Tibial nerve (tissue), 4 donors: Measurements from ENCODE around the gene DLGAP4. TPM values are rescaled to one million over a fixed set of nuclear protein-coding genes. Genes with fewer than 3 reads are reported as not detected.

ENCODE experiments used
- DNase-seq, 2 donors: peaks; one replicate each; pipeline ENCODE4 v3.0.0-alpha.2; 2019; ENCODE audit warnings: low spot score in 2 of 2
- H3K27ac ChIP-seq, 4 donors: fragments of 200-600 bp; sonication (generic) in 3 of 4; one replicate each; pipeline ENCODE4 v1.5.1; 2017 to 2019; ENCODE audit warnings: mild to moderate bottlenecking in 1 of 4
- H3K27me3 ChIP-seq, 2 donors: fragments of 200-600 bp; sonication (generic) in 1 of 2; one replicate each; pipeline versions ENCODE4 v1.5.1 to v1.6.0; 2017 to 2019
- H3K36me3 ChIP-seq, 3 donors: fragments of 200-600 bp; sonication (generic); one replicate each; pipeline ENCODE4 v1.5.1; 2018 to 2019
- H3K4me1 ChIP-seq, 4 donors: fragments of 200-600 bp; sonication (generic) in 3 of 4; one replicate each; pipeline ENCODE4 v1.5.1; 2017 to 2019
- H3K4me3 ChIP-seq, 4 donors: fragments of 200-600 bp; sonication (generic) in 3 of 4; one replicate each; pipeline ENCODE4 v1.5.1; 2017 to 2019; ENCODE audit warnings: mild to moderate bottlenecking in 1 of 4, moderate library complexity in 1 of 4
- H3K9me3 ChIP-seq, 4 donors: fragments of 200-600 bp; sonication (generic) in 3 of 4; one replicate each; pipeline ENCODE4 v1.5.1; 2017 to 2019
- EP300 ChIP-seq, 2 donors: sonication (generic); formaldehyde crosslinking; IDR thresholded peaks; one replicate each; pipeline ENCODE4 v1.6.1; 2017; ENCODE audit warnings: antibody characterized with exemption in 2 of 2, mild to moderate bottlenecking in 1 of 2
- POLR2A ChIP-seq, 2 donors: fragments of 450-650 bp; IDR thresholded peaks; one replicate each; pipeline ENCODE4 v1.6.1; 2017; ENCODE audit warnings: antibody characterized with exemption in 2 of 2, mild to moderate bottlenecking in 2 of 2, moderate library complexity in 2 of 2
- WGBS, 2 donors: methylation state at CpG; one replicate each; pipeline ENCODE4 v1.1.5; 2018; 5-methylcytosine and 5-hydroxymethylcytosine counted together
- total RNA-seq, 4 donors: library from RNA; depleted of rRNA; stranded (reverse); fragments of >200 nt; gene quantifications; one replicate each; pipeline ENCODE4 v1.1.0, GENCODE V29; 2016
- TF ChIP-seq, protein P1 (sequence below), 5 experiments: fragments of 200-600 bp in 3 of 5; fragments of 450-650 bp in 2 of 5; sonication (generic) in 3 of 5; IDR thresholded peaks; one replicate each; pipeline ENCODE4 v1.5.1; 2016 to 2019; ENCODE audit warnings: antibody characterized with exemption in 5 of 5, mild to moderate bottlenecking in 3 of 5, moderate library complexity in 2 of 5

DLGAP4 gene
- total RNA-seq, 4 donors from 2014 or later, result 46.1 to 97.5 (median 52.5) TPM

DNA sequence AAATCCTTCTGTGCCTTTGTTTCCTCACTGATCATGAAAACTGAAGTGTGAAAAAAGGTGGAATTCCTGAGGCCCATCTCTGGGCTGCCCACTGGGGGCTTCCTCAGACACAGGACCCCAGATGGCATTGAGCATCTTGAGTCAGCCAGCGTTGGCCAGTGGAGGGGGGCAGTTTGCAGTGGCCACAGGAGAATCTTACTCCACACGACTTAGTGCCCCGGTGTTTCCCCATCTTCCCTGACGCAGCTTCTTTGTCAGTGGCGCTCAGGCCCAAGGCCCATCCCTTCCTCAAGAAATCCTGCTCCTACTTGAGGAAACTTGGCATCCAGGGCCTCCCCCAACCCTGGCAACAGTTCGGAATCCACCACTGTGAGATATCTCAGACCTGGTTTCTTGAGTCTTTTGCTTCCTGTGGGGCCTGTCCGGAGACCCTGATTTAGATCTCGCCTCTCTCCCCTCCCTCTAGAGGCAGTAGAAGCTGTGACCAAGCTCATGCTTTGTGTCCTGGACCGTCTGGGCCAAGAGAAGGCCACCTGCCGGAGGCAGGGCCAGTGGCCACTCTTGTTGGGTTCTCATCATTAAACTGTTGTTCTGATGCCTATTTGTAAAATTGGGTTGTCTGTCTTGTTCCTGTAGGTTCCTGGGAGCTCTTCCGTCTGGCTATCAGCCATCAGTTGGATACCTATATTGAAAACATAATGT is 20.2 kb upstream of the DLGAP4 start:
- Histone ChIP-seq H3K9me3 (no peaks in the 10 kb centered on the region), H3K4me1 (no peaks in the 10 kb centered on the region), H3K4me3 (no peak overlapping the region), H3K27me3 (peaks cover 0 to 5% of the 10 kb centered on the region in 2 donors), H3K27ac (no peak overlapping the region), H3K36me3 (no peaks in the 10 kb centered on the region)
- 75 to 77% methylated on average over 11 of the region's 11 CpGs for WGBS, 2 donors
- TF ChIP-seq EP300 (IDR thresholded peaks at IDR 0.05) (no peak), POLR2A (IDR thresholded peaks at IDR 0.05) (no peak)
- TF ChIP-seq, protein P1, sequence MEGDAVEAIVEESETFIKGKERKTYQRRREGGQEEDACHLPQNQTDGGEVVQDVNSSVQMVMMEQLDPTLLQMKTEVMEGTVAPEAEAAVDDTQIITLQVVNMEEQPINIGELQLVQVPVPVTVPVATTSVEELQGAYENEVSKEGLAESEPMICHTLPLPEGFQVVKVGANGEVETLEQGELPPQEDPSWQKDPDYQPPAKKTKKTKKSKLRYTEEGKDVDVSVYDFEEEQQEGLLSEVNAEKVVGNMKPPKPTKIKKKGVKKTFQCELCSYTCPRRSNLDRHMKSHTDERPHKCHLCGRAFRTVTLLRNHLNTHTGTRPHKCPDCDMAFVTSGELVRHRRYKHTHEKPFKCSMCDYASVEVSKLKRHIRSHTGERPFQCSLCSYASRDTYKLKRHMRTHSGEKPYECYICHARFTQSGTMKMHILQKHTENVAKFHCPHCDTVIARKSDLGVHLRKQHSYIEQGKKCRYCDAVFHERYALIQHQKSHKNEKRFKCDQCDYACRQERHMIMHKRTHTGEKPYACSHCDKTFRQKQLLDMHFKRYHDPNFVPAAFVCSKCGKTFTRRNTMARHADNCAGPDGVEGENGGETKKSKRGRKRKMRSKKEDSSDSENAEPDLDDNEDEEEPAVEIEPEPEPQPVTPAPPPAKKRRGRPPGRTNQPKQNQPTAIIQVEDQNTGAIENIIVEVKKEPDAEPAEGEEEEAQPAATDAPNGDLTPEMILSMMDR (IDR thresholded peaks at IDR 0.05), result no peak
- DNase-seq, result no peak

DNA sequence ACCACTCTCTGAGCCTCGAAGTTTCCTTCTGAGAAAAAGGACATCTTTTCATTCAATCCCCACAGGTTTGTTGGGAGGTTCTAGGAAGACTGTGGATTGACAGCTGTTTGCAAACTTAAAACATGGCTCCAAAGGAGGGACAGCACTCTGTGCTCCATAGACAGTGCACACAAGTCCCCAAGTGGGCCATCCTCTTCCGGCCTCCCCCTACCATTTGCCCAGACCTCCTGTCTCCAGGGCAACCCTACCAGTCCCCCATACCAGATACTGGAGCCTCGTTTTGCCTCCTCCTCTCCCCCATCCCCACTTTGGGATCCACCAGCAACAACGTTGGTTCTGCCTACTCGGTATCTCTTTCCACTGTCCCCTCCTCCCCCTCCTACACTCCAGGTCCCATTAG is 8.5 kb upstream of the DLGAP4 start:
- H3K27ac ChIP-seq, result no peak overlapping the region
- peaks cover 0 to 41% of the 10 kb centered on the region in 2 donors for H3K27me3 ChIP-seq
- TF ChIP-seq, protein P1 (IDR thresholded peaks at IDR 0.05), result no peak
- TF ChIP-seq POLR2A (IDR thresholded peaks at IDR 0.05) (no peak), EP300 (IDR thresholded peaks at IDR 0.05) (no peak)
- no peaks in the 10 kb centered on the region for H3K9me3 ChIP-seq
- H3K36me3 ChIP-seq, result no peaks in the 10 kb centered on the region
- no peaks in the 10 kb centered on the region for H3K4me1 ChIP-seq
- no peak overlapping the region for H3K4me3 ChIP-seq
- 57 to 59% methylated on average over 5 of the region's 5 CpGs for WGBS, 2 donors
- DNase-seq, result no peak

DNA sequence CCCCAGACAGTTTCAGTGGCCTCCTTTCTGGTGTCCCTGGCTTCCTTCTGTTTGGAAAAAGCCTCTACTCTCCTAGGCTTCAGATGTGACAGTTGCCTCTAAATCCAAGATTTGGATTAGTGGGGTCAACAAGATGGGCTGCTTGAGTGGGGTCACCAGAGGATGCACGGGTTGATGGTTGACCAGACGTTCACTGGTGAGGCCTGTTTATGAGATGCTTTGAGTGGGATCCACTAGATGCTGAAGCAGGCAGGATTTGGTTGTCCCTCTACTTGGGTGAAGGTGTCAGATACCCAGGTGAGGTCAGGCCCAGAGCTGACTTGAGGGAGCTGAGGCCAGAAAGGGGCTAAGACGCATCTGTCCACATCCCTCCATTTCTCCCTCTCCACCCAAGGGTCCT is 8.1 kb upstream of the DLGAP4 start:
- H3K4me1 ChIP-seq, result no peaks in the 10 kb centered on the region
- 82 to 92% methylated on average over 3 of the region's 3 CpGs for WGBS, 2 donors
- TF ChIP-seq EP300 (IDR thresholded peaks at IDR 0.05) (no peak), POLR2A (IDR thresholded peaks at IDR 0.05) (no peak)
- TF ChIP-seq, protein P1 (IDR thresholded peaks at IDR 0.05), result no peak
- no peak for DNase-seq
- H3K4me3 ChIP-seq, result no peak overlapping the region
- H3K27ac ChIP-seq, result no peak overlapping the region
- H3K27me3 ChIP-seq, result peaks cover 0 to 45% of the 10 kb centered on the region in 2 donors
- H3K9me3 ChIP-seq, result no peaks in the 10 kb centered on the region
- no peaks in the 10 kb centered on the region for H3K36me3 ChIP-seq

DNA sequence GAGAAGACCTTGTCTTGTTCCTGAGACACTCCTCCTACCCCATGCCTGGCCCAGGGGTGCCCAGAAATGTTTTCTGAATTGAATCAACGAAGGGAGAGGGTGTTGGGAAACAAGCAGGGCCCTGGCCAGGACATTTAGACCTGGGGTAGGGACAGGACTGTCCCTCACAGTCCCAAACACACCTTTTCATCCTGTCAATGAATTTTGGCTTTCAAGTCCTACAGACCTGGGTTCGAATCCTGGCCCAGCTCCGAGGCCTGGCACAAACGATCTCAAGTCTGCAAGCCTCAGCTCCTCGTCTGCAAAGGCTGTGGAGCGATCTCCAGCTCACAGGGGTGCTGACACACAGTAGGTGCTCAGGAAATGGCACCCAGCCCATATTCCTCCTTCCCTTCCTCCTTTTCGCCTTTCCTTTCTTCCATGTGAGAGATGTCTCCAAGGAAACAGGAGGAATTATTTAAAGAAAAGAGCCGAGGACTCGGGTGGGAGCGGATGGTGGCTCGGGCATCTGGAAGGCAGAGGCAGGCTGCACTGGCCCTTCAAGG is 7.3 kb upstream of the DLGAP4 start:
- WGBS, 2 donors, result 79 to 81% methylated on average over 11 of the region's 11 CpGs
- Histone ChIP-seq H3K4me1 (no peaks in the 10 kb centered on the region), H3K4me3 (no peak overlapping the region), H3K9me3 (no peaks in the 10 kb centered on the region), H3K27ac (no peak overlapping the region), H3K27me3 (peaks cover 0 to 53% of the 10 kb centered on the region in 2 donors), H3K36me3 (no peaks in the 10 kb centered on the region)
- TF ChIP-seq, protein P1 (IDR thresholded peaks at IDR 0.05), result no peak
- TF ChIP-seq POLR2A (IDR thresholded peaks at IDR 0.05) (no peak), EP300 (IDR thresholded peaks at IDR 0.05) (no peak)
- DNase-seq, result no peak

DNA sequence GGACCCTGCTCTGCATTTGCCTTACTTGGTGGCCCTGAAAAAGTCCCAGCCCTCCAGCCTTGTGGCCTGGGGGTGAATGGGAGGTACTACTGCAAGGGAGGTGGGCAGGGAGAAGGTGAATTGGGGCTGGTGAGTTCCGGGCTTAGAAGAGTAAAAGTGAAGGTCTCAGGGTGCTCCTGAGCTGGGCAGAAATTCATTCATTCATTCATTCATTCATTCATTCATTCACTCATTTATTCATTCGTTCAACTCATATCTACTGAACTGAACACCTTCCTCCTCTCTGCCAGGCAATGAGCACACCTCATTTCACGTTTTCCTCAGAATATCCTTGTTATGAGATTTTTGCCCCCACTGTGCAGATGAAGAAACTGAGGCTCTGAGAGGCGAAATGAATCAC is 6.7 kb upstream of the DLGAP4 start:
- no peak overlapping the region for H3K27ac ChIP-seq
- DNase-seq, result no peak
- no peak for TF ChIP-seq POLR2A (IDR thresholded peaks at IDR 0.05)
- TF ChIP-seq, protein P1 (IDR thresholded peaks at IDR 0.05), result no peak
- no peak for TF ChIP-seq EP300 (IDR thresholded peaks at IDR 0.05)
- WGBS, 2 donors, result 70 to 78% methylated on average over 4 of the region's 4 CpGs
- H3K4me1 ChIP-seq, result no peaks in the 10 kb centered on the region
- H3K9me3 ChIP-seq, result no peaks in the 10 kb centered on the region
- no peak overlapping the region for H3K4me3 ChIP-seq
- H3K27me3 ChIP-seq, result peaks cover 0 to 59% of the 10 kb centered on the region in 2 donors
- no peaks in the 10 kb centered on the region for H3K36me3 ChIP-seq
